Dermis lymphatic vessel endothelial cell (primary cell): ENCODE measurements around the gene RPL6. TPM values are rescaled to one million over a fixed set of nuclear protein-coding genes. Genes with fewer than 3 reads are reported as not detected.

Experiments
- total RNA-seq: library from RNA; depleted of rRNA; stranded (reverse); fragments of >200 nt; gene quantifications from 2 replicates; pipeline ENCODE4 v1.2.1, GENCODE V29; 2014

RPL6 gene
- total RNA-seq, result 496 and 798 TPM in 2 replicates

GRCh38 chr12:112409064-112409905 is at the start of gene RPL6:
Gene RPL6, minus strand, starts transcription at chr12:112409605. Its CDS starts 949 bp downstream, at chr12:112408656.

DNA sequence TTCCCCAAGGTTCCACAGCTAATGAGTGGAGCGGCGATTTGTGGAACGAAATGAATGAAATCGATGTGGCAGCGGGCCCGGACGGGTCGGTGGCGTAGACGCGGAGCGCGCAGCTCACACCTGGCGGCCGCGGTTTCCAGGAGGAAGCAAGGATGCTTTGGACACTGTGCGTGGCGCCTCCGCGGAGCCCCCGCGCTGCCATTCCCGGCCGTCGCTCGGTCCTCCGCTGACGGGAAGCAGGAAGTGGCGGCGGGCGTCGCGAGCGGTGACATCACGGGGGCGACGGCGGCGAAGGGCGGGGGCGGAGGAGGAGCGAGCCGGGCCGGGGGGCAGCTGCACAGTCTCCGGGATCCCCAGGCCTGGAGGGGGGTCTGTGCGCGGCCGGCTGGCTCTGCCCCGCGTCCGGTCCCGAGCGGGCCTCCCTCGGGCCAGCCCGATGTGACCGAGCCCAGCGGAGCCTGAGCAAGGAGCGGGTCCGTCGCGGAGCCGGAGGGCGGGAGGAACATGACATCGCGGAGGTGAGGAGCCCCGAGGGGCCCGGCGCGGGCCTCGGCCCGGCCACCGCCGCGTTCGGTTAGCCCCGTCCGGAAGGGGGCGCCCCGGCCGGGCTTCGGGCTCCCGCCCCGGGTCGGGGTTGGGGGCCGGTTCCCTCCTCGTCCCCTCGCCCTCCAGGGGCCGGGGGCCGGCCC is 9.3 kb upstream of the RPL6 start, which contains the start of gene PTPN11:
Gene PTPN11 (plus strand): TSS at position 340 of the 689 bp plus-strand sequence. CDS start 165 bp downstream, at position 505.

GRCh38 chr12:112381883-112382796 is 27.3 kb downstream of the RPL6 start, which contains the start of gene HECTD4:
Gene HECTD4, minus strand, starts transcription at chr12:112382431. Its CDS starts 303 bp downstream, at chr12:112382128.

Other genes starting within 250 kb of the RPL6 start
- 13.0 and 16.2 TPM in 2 replicates for gene HECTD4, start 27.2 kb downstream of the RPL6 start, total RNA-seq
- gene PTPN11, start 9.3 kb upstream of the RPL6 start, total RNA-seq, result 64.0 and 71.9 TPM in 2 replicates